K562 (cell line): ENCODE data around the gene PDCD11.

Experiments
- CREB1 ChIP-seq, 2 experiments: sonication (generic) in 1 of 2; formaldehyde crosslinking in 1 of 2; IDR thresholded peaks; 2 replicates each; pipeline versions ENCODE4 v1.6.1 to v1.8.0; 2012 to 2022; ENCODE audit warnings: inconsistent platforms in 1 of 2, mild to moderate bottlenecking in 1 of 2, missing genetic modification reagents in 1 of 2, moderate library complexity in 1 of 2
- CREM ChIP-seq: IDR thresholded peaks from 2 replicates; pipeline ENCODE4 v1.6.1; 2014; ENCODE audit warnings: antibody characterized with exemption, low read depth
- CTCF ChIP-seq, 3 experiments: IDR thresholded peaks in 2 of 3; conservative IDR thresholded peaks in 1 of 3; 2 replicates each; pipeline ENCODE4 v1.5.1; 2011 to 2012; ENCODE audit warnings: low read length in 3 of 3, mild to moderate bottlenecking in 3 of 3, control low read depth in 2 of 3, improper control_type of control experiment in 1 of 3, inconsistent platforms in 1 of 3, low read depth in 1 of 3, mixed read lengths in 1 of 3, moderate library complexity in 1 of 3; ENCODE audit not compliant: insufficient read depth in 2 of 3
- GABPB1 ChIP-seq: sonication (generic); formaldehyde crosslinking; IDR thresholded peaks from 2 replicates; pipeline ENCODE4 v1.8.0; 2022; ENCODE audit warnings: mild to moderate bottlenecking, missing genetic modification reagents
- HCFC1 ChIP-seq: IDR thresholded peaks from 2 replicates; pipeline ENCODE4 v1.6.1; 2012; ENCODE audit warnings: low read depth, low read length, improper control_type of control experiment
- LEF1 ChIP-seq: fragments of 450-650 bp; IDR thresholded peaks from 2 replicates; pipeline ENCODE4 v1.6.1; 2016; ENCODE audit warnings: mild to moderate bottlenecking
- MYC ChIP-seq, 2 experiments: fragments of 250-450 bp in 1 of 2; sonication (Bioruptor Pico) in 1 of 2; IDR thresholded peaks; 2 replicates each; pipeline versions ENCODE4 v1.5.1 to v1.6.1; 2012 to 2021; ENCODE audit warnings: low read depth in 2 of 2, borderline replicate concordance in 1 of 2, improper control_type of control experiment in 1 of 2, low read length in 1 of 2, mild to moderate bottlenecking in 1 of 2, moderate library complexity in 1 of 2
- NR1H2 ChIP-seq: sonication (generic); formaldehyde crosslinking; IDR thresholded peaks from 2 replicates; pipeline ENCODE4 v1.4.0; 2020; ENCODE audit warnings: mild to moderate bottlenecking, missing genetic modification reagents
- POLR2A ChIP-seq: fragments of 450-650 bp; conservative IDR thresholded peaks from 2 replicates; pipeline ENCODE4 v1.6.1; 2016
- TAF1 ChIP-seq: IDR thresholded peaks from 2 replicates; pipeline ENCODE4 v1.6.1; 2011; ENCODE audit warnings: mild to moderate bottlenecking, low read length, moderate library complexity; ENCODE audit not compliant: insufficient read depth, control insufficient read depth, severe bottlenecking; ENCODE audit errors: extremely low read depth
- USF2 ChIP-seq: sonication (generic); formaldehyde crosslinking; IDR thresholded peaks from 2 replicates; pipeline ENCODE4 v1.5.0; 2020; ENCODE audit warnings: missing genetic modification reagents
- ZNF584 ChIP-seq: fragments of 200-800 bp; sonication (Bioruptor generic); IDR thresholded peaks from 2 replicates; pipeline ENCODE4 v1.6.1; 2016; ENCODE audit warnings: low read depth, mild to moderate bottlenecking, missing genetic modification characterization, missing compliant biosample characterization
- ZSCAN29 ChIP-seq: fragments of 450-650 bp; IDR thresholded peaks from 2 replicates; pipeline ENCODE4 v1.6.1; 2017

DNA sequence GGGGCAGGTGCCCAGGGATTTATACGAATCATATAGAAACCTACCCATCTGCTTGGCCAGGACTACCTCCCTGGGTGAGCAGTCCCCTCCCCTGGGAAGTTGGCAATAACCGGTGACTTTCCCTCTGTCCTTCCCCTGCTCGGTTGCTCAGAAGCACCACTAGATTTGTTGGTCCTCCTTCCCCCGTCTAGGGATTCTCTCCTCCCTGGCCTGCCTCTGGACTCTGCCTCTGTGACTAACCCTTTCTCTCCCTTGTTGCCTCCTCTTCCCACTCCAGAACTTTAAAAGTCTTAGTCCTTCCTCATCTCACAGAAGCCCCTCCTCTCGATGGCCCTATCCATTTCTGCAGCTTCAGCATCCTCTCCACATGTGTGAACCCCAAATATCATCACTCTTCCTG lies 72.8 kb downstream of the PDCD11 start:
- TF ChIP-seq CREB1 (IDR thresholded peaks at IDR 0.05) (no peak), CREB1 (CRISPR knock-in tag; IDR thresholded peaks at IDR 0.05) (no peak), CTCF (IDR thresholded peaks at IDR 0.05 in 2 of 3, conservative IDR thresholded peaks at IDR 0.05 in 1 of 3; ENCODE audit: insufficient read depth in 2 of 3, low read depth in 1 of 3, low read length in 3 of 3) (no peak), NR1H2 (CRISPR knock-in tag) (no peak), POLR2A (no peak), USF2 (CRISPR knock-in tag) (no peak), TAF1 (no peak), ZNF584 (CRISPR knock-in tag) (no peak), GABPB1 (CRISPR knock-in tag) (no peak), HCFC1 (no peak), LEF1 (no peak), MYC (IDR thresholded peaks at IDR 0.05; ENCODE audit: low read depth, low read length) (no peak), MYC (CRISPR knock-in tag; IDR thresholded peaks at IDR 0.05; ENCODE audit: borderline replicate concordance, low read depth) (no peak), ZSCAN29 (no peak), CREM (no peak)
